A673 (cell line): Measurements from ENCODE around the gene TEN1.

Experiments used
- CTCF ChIP-seq: fragments of 300-800, 200-600 bp; sonication (generic); conservative IDR thresholded peaks from 2 replicates; pipeline ENCODE4 v1.5.1; 2017; ENCODE audit warnings: low read depth, mild to moderate bottlenecking, antibody characterized with exemption, low read length, moderate library complexity, mixed read lengths
- EZH2 ChIP-seq: fragments of 200-600 bp; sonication (generic); IDR thresholded peaks from 2 replicates; pipeline ENCODE4 v1.6.1; 2017; ENCODE audit warnings: borderline replicate concordance, low read depth, mild to moderate bottlenecking, mixed read lengths, antibody characterized with exemption, low read length; ENCODE audit not compliant: poor library complexity, severe bottlenecking

DNA sequence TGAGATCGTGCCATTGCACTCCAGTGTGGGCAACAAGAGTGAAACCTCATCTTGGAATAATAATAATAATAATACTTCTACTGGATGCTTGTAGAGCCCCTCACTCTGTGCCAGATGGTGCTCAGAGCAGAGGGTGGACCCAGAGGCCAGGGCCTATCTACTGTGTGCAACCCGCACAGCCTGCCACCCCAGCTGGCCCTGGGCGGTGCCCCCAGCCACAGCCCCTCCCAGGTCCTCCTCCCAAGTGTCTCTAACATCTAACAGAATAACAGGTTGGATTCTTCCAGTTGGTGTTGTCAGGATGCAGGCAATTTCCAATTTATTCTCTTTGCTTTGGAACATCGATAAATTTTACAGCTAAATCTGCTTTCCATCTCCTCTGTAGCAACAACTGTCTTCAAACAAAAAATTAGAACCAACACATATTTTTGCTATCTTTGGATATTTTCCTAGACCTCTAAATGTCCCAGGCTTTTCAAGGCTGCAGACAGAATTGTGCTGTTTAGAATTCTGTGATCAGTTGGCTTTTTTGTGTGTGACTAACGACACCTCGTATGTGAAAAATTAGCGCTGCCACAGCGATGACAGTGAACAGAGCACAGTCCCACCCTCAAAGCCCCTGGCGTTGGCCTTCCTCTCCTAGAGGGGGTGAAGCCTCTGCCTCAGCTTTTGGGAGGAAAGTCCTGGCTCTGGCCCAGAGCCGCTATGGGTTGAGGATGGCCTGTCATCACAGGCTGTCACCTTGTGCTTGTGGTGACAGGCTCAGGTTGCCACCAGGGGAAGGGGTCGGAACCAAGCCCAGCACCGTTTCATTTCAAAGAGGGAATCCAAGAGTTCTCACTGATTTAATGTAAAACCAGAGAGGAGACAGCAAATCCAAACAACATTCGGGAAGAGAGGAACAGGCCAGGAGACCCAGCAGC, 55.6 kb downstream of the TEN1 start:
- TF ChIP-seq CTCF (no peak), EZH2 (no peak)
